Measurements from ENCODE around the gene ATP8A2. TPM values are rescaled to one million over a fixed set of nuclear protein-coding genes. Genes with fewer than 3 reads are reported as not detected.
A peak's percentile ranks its signal among the peaks of the same experiment; 100 is the strongest.

Gene ATP8A2
- total RNA-seq, 3 donors from 2014 or later (not counting 1 experiment from before 2014, with no cell fraction given): 0.43 to 0.68 (median 0.59) TPM

- DNase-seq (no peak), ATAC-seq (no peak)
- WGBS (ENCODE audit: insufficient coverage): 92% methylated on average over 4 of the region's 4 CpGs
- Mint-ChIP-seq H3K27me3 (ENCODE audit: low read depth in 2 of 2) (no peaks in the 10 kb centered on the region), H3K4me3 (no peak overlapping the region), H3K4me1 (peaks cover 5 to 7% of the 10 kb centered on the region in 2 donors), H3K36me3 (no peaks in the 10 kb centered on the region), H3K9me3 (no peaks in the 10 kb centered on the region), H3K27ac (no peak overlapping the region)
- intact Hi-C loops (cut with micrococcal nuclease): no loop called here
- TF ChIP-seq CTCF (IDR thresholded peaks at IDR 0.05): no peak
- H3K27me3 ChIP-seq (ENCODE audit: control insufficient read depth, insufficient read depth, low read length): no peaks in the 10 kb centered on the region
- H3K27ac ChIP-seq (ENCODE audit: low read length): no peak overlapping the region
- no peaks in the 10 kb centered on the region for H3K9me3 ChIP-seq (ENCODE audit: control insufficient read depth, insufficient read depth, low read length)
- H3K4me3 ChIP-seq (ENCODE audit: low read length): no peak overlapping the region
- peaks cover 4% of the 10 kb centered on the region for H3K4me1 ChIP-seq (ENCODE audit: control insufficient read depth, insufficient read depth, low read length)
- H3K36me3 ChIP-seq (ENCODE audit: control insufficient read depth, insufficient read depth, low read length): no peaks in the 10 kb centered on the region
Observed at GRCh38 chr13:25967144-25967543, 595.4 kb downstream of the ATP8A2 start.

GRCh38 chr13:25971047-25971446 lies 599.3 kb downstream of the ATP8A2 start:
- Mint-ChIP-seq H3K9me3 (no peaks in the 10 kb centered on the region), H3K4me1 (peaks cover 5 to 7% of the 10 kb centered on the region in 2 donors), H3K4me3 (no peak overlapping the region), H3K36me3 (no peaks in the 10 kb centered on the region), H3K27me3 (ENCODE audit: low read depth in 2 of 2) (peaks cover 0 to 4% of the 10 kb centered on the region in 2 donors), H3K27ac (peak overlapping the region in 1 of 2 donors; percentile 39)
- TF ChIP-seq CTCF (IDR thresholded peaks at IDR 0.05): no peak
- Histone ChIP-seq H3K9me3 (ENCODE audit: control insufficient read depth, insufficient read depth, low read length) (no peaks in the 10 kb centered on the region), H3K27me3 (ENCODE audit: control insufficient read depth, insufficient read depth, low read length) (no peaks in the 10 kb centered on the region), H3K27ac (ENCODE audit: low read length) (no peak overlapping the region), H3K4me1 (ENCODE audit: control insufficient read depth, insufficient read depth, low read length) (peaks cover 12% of the 10 kb centered on the region), H3K36me3 (ENCODE audit: control insufficient read depth, insufficient read depth, low read length) (no peaks in the 10 kb centered on the region), H3K4me3 (ENCODE audit: low read length) (no peak overlapping the region)
- 82% methylated on average over 3 of the region's 3 CpGs for WGBS (ENCODE audit: insufficient coverage)
- ATAC-seq (no peak), DNase-seq (no peak)
- intact Hi-C loops (cut with micrococcal nuclease): no loop called here

GRCh38 chr13:25971459-25972145 lies 599.8 kb downstream of the ATP8A2 start:
- DNase-seq: peak in 1 of 2 donors; percentile 74
- H3K9me3 ChIP-seq (ENCODE audit: control insufficient read depth, insufficient read depth, low read length): no peaks in the 10 kb centered on the region
- intact Hi-C loops (cut with micrococcal nuclease): no loop called here

More at GRCh38 chr13:25971459-25972145, 599.8 kb downstream of the ATP8A2 start:
- Histone ChIP-seq H3K27me3 (ENCODE audit: control insufficient read depth, insufficient read depth, low read length) (no peaks in the 10 kb centered on the region), H3K27ac (ENCODE audit: low read length) (no peak overlapping the region), H3K4me1 (ENCODE audit: control insufficient read depth, insufficient read depth, low read length) (peaks cover 12% of the 10 kb centered on the region), H3K4me3 (ENCODE audit: low read length) (no peak overlapping the region), H3K36me3 (ENCODE audit: control insufficient read depth, insufficient read depth, low read length) (no peaks in the 10 kb centered on the region)
- no peaks in the 10 kb centered on the region for H3K36me3 Mint-ChIP-seq
- H3K27ac Mint-ChIP-seq: peak overlapping the region in 1 of 2 donors; percentile 39
- ATAC-seq: peak; percentile 70 to 91 (median 72)
- peaks cover 0 to 9% of the 10 kb centered on the region in 2 donors for H3K27me3 Mint-ChIP-seq (ENCODE audit: low read depth in 2 of 2)
- H3K4me1 Mint-ChIP-seq: peaks cover 5 to 7% of the 10 kb centered on the region in 2 donors
- no peak for TF ChIP-seq CTCF (IDR thresholded peaks at IDR 0.05)
- no peaks in the 10 kb centered on the region for H3K9me3 Mint-ChIP-seq
- no peak overlapping the region for H3K4me3 Mint-ChIP-seq
- 72% methylated on average over 5 of the region's 5 CpGs for WGBS (ENCODE audit: insufficient coverage)

Data from natural killer cell (primary cell).